Spleen (tissue), 11 donors: Measurements from ENCODE around the gene F11R. TPM values are rescaled to one million over a fixed set of nuclear protein-coding genes. Genes with fewer than 3 reads are reported as not detected.
"Not testable (repeated sequence)": the region's sequence is repeated elsewhere in the genome, so short reads cannot be mapped to it uniquely, and the experiment has no call there.

Experiments used
- DNase-seq: peaks from one replicate; pipeline ENCODE4 v3.0.0-alpha.2; 2020
- H3K27ac ChIP-seq, 8 donors: fragments of 200-600 bp; sonication (generic) in 7 of 8; 1 replicate in 4 of 8; 2 replicates in 4 of 8; pipeline versions ENCODE4 v1.5.0 to v1.8.0; 2016 to 2021; ENCODE audit warnings: inconsistent platforms in 4 of 8, mild to moderate bottlenecking in 4 of 8, moderate library complexity in 1 of 8
- H3K27me3 ChIP-seq, 7 donors: fragments of 200-600 bp; sonication (generic) in 6 of 7; replicated peaks in 1 of 7; 1 replicate in 4 of 7; 2 replicates in 3 of 7; pipeline versions ENCODE4 v1.5.0 to v1.8.0; 2016 to 2021; ENCODE audit warnings: inconsistent platforms in 3 of 7, mild to moderate bottlenecking in 1 of 7
- H3K36me3 ChIP-seq, 6 donors: fragments of 200-600 bp; sonication (generic) in 5 of 6; 1 replicate in 4 of 6; 2 replicates in 2 of 6; pipeline versions ENCODE4 v1.5.0 to v1.8.0; 2016 to 2021; ENCODE audit warnings: inconsistent platforms in 2 of 6
- H3K4me1 ChIP-seq, 6 donors: fragments of 200-600 bp; sonication (generic) in 5 of 6; 1 replicate in 3 of 6; 2 replicates in 3 of 6; pipeline versions ENCODE4 v1.5.0 to v1.8.0; 2016 to 2021; ENCODE audit warnings: inconsistent platforms in 3 of 6
- H3K4me3 ChIP-seq, 8 donors: fragments of 200-600 bp; sonication (generic) in 7 of 8; 1 replicate in 4 of 8; 2 replicates in 4 of 8; pipeline versions ENCODE4 v1.5.0 to v1.8.0; 2016 to 2021; ENCODE audit warnings: inconsistent platforms in 4 of 8, mild to moderate bottlenecking in 4 of 8, moderate library complexity in 2 of 8
- H3K9me3 ChIP-seq, 8 donors: fragments of 200-600 bp; sonication (generic) in 7 of 8; 1 replicate in 4 of 8; 2 replicates in 4 of 8; pipeline versions ENCODE4 v1.5.0 to v1.8.0; 2016 to 2021; ENCODE audit warnings: inconsistent platforms in 4 of 8
- CTCF ChIP-seq, 11 experiments: fragments of 200-600 bp in 7 of 11; fragments of 450-650 bp in 4 of 11; sonication (generic) in 4 of 11; IDR thresholded peaks in 8 of 11; conservative IDR thresholded peaks in 3 of 11; 1 replicate in 7 of 11; 2 replicates in 4 of 11; pipeline versions ENCODE4 v1.4.0 to v1.8.0; 2016 to 2021; ENCODE audit warnings: antibody characterized with exemption in 11 of 11, inconsistent platforms in 4 of 11, mild to moderate bottlenecking in 1 of 11
- POLR2A ChIP-seq, 3 donors: fragments of 450-650 bp; IDR thresholded peaks; one replicate each; pipeline ENCODE4 v1.5.1; 2017; ENCODE audit warnings: antibody characterized with exemption in 3 of 3, mild to moderate bottlenecking in 1 of 3
- POLR2AphosphoS5 ChIP-seq, 3 donors: sonication (generic); formaldehyde crosslinking; IDR thresholded peaks; one replicate each; pipeline ENCODE4 v1.5.1; 2017; ENCODE audit warnings: antibody characterized with exemption in 3 of 3
- WGBS, 5 donors: extraction: QIAGEN DNeasy Blood & Tissue Kit in 3 of 5; methylation state at CpG; one replicate each; pipeline versions ENCODE4 v1.1.5 to v1.1.7; 2013 to 2018; 5-methylcytosine and 5-hydroxymethylcytosine counted together
- intact Hi-C: fragments of 100-400 bp; cut with DNase I; formaldehyde crosslinking; loops from one replicate; pipeline ENCODE4 v1.15.0; 2023; ENCODE audit warnings: low total_unique reads
- polyA plus RNA-seq, 3 donors: library from polyadenylated mRNA; stranded (reverse); fragments of 200-250 nt; gene quantifications; one replicate each; pipeline ENCODE4 v1.2.1, GENCODE V29; 2013
- total RNA-seq, 7 donors: library from RNA; depleted of rRNA in 3 of 7; stranded (reverse); fragments of >200 nt in 3 of 7; fragmentation: NEBNext Ultra II Directional in 4 of 7; extraction: Animal tissue kit (Norgen Biotek cat#: 25700) in 4 of 7; gene quantifications; one replicate each; pipeline versions ENCODE4 v1.1.0 to v1.2.1, GENCODE V29; 2016 to 2021
- donor health status: healthy with polysubstance abuse.
- donor health status: DM: no; HTN: no; CAD: no; lungs with moderate emphysema.
- donor health status: DM: no; HTN: no; CAD: no.
- donor health status: Bipolar disorder and iron deficiency.
- donor health status: healthy.
- donor health status: DM: no; HTN: no; CAD: no.
- donor health status: DM: yes; HTN: yes; CAD: no.

Gene F11R
- total and polyA plus RNA-seq, 10 donors: 6.4 to 77.2 (median 50.8) TPM

DNA sequence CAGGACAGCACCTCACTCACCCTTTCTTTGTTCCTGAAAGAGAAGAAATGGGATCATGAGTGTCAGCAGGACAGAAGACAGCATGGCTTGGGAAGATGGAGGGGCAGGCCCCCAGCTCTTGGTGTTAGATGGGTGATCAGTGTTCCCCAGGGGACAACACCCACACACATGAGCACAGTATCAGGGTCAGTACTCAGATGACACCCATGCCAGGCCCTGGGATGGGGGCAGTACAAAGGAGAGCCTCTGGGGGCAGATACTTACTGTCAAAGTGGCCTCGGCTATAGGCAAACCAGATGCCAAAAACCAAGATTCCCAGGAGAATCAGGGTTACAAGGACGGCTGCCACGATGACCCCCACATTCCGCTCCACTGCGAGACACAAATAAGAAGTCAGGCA lies 21.6 kb downstream of the F11R start:
- Histone ChIP-seq H3K27ac (peak overlapping the region in 2 of 8 donors; percentile 75 to 82), H3K27me3 (no peaks in the 10 kb centered on the region), H3K36me3 (peaks cover 0 to 44% (median 31%) of the 10 kb centered on the region in 6 donors), H3K9me3 (no peaks in the 10 kb centered on the region), H3K4me3 (no peak overlapping the region), H3K4me1 (peaks cover 0 to 45% (median 22%) of the 10 kb centered on the region in 6 donors)
- intact Hi-C loops: loop anchor here (5.0 kb wide), 1 partner anchor 98 kb away; the partner anchor contains the start of gene KLHDC9
- no peak for DNase-seq
- TF ChIP-seq CTCF (IDR thresholded peaks at IDR 0.05 in 8 of 11, conservative IDR thresholded peaks at IDR 0.05 in 3 of 11) (no peak), POLR2A (IDR thresholded peaks at IDR 0.05) (no peak), POLR2AphosphoS5 (IDR thresholded peaks at IDR 0.05) (no peak)
- WGBS, 5 donors: 93 to 96% (median 95%) methylated on average over 5 of the region's 5 CpGs

DNA sequence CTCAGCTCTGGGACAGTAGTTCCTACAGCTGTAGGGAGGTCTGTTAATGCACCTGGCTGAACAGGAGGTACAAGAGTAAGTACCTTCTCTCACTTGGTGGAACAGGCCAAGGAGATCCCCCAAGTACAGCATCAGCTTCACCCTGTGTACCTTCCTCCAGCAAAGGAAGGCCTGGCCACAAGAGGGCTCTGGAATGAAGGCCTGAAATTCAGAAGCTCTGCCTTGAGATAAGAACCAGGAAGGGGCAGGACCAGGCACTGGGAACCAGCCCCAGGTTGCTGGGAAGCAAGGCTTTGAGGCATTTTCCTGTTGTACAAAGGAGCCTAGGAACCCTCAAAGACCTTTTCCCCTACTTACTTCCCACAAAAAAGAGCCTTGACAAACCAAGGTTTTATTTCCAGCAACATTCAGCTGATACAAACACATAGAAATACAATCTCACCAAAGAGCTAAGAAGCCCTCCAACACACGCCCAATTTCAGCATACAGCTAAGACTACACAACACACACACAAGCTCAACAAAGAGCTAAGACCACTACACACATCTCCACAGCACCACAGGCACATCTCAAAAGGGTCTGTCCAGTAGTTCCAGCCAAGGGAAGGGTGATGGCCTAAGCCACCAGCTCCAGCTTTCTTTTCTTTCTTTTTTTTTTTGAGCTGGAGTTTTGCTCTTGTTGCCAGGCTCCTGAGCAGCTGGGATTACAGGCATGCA lies 23.5 kb downstream of the F11R start:
- intact Hi-C loops: loop anchor here (5.0 kb wide), 1 partner anchor 100 kb away; the partner anchor contains the start of gene KLHDC9
- TF ChIP-seq POLR2AphosphoS5 (IDR thresholded peaks at IDR 0.05) (peak in 2 of 3 donors; percentile 51 to 80), POLR2A (IDR thresholded peaks at IDR 0.05) (no peak), CTCF (IDR thresholded peaks at IDR 0.05 in 8 of 11, conservative IDR thresholded peaks at IDR 0.05 in 3 of 11) (peak; percentile 37 to 80 (median 76))
- Histone ChIP-seq H3K4me1 (peaks cover 0 to 51% (median 23%) of the 10 kb centered on the region in 6 donors), H3K9me3 (no peaks in the 10 kb centered on the region), H3K27ac (peak overlapping the region; percentile 27 to 82 (median 73)), H3K36me3 (peaks cover 0 to 44% (median 31%) of the 10 kb centered on the region in 6 donors), H3K27me3 (no peaks in the 10 kb centered on the region), H3K4me3 (no peak overlapping the region)
- peak; percentile 84 for DNase-seq
- 50 to 80% (median 68%) methylated on average over 1 of the region's 1 CpG for WGBS, 5 donors

DNA sequence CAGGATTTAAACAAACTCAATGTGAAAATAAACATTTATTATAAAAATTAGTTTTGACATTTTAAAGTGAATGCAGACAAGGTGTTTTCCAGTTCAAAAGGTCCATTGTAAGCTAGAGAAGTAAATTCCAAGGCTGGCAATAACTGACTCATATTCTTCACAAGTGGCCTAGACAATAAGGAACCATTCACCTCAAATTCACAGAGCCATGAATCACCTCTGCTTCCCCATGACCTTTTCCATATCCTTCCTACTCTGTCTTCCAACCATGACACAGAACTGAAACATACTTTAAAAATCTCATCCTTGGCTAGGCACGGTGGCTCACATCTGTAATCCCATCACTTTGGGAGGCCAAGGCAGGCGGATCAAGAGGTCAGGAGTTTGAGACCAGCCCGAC lies 24.8 kb downstream of the F11R start:
- intact Hi-C loops: loop anchor here (5.0 kb wide), 1 partner anchor 101 kb away; the partner anchor contains the start of gene KLHDC9
- Histone ChIP-seq H3K36me3 (peaks cover 0 to 34% (median 29%) of the 10 kb centered on the region in 6 donors), H3K27ac (peak overlapping the region in 5 of 8 donors; percentile 65 to 82 (median 78)), H3K9me3 (no peaks in the 10 kb centered on the region), H3K4me3 (no peak overlapping the region), H3K4me1 (peaks cover 0 to 39% (median 20%) of the 10 kb centered on the region in 6 donors), H3K27me3 (no peaks in the 10 kb centered on the region)
- WGBS, 5 donors: 78 to 90% (median 85%) methylated on average over 3 of the region's 3 CpGs
- TF ChIP-seq POLR2A (IDR thresholded peaks at IDR 0.05) (no peak), CTCF (IDR thresholded peaks at IDR 0.05 in 8 of 11, conservative IDR thresholded peaks at IDR 0.05 in 3 of 11) (no peak), POLR2AphosphoS5 (IDR thresholded peaks at IDR 0.05) (no peak)
- DNase-seq: no peak

DNA sequence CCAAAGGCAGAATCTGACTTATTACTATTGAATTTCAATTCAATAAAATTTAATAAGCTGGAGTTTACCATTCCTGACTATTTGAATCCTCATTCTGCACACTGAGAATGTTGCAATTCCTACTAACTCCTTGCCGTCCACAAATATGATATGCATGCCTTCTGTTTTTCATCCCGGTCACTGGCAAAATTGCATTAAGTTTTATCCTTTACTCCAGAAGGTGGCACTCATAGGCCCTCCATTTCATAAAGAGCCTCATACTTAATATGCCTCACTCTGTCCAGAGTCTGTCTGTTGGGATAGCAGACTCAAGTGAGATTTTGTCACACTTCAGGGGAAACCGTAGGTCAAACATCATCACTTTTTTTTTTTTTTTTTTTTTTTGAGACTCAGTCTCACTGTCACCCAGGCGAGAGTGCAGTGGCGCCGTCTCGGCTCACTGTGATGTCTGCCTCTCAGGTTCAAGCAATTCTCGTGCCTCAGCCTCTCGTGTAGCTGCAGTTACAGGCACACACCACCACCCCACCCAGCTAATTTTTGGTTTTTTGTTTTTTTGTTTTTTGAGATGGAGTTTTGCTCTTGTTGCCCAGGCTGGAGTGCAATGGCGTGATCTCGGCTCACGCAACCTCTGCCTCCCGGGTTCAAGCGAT lies 27.3 kb downstream of the F11R start:
- H3K27me3 ChIP-seq: no peaks in the 10 kb centered on the region
- WGBS, 5 donors: 78 to 82% (median 81%) methylated on average over 14 of the region's 14 CpGs
- DNase-seq: no peak
- no peak overlapping the region for H3K4me3 ChIP-seq
- H3K4me1 ChIP-seq: peaks cover 0 to 43% (median 25%) of the 10 kb centered on the region in 6 donors
- H3K27ac ChIP-seq: no peak overlapping the region
- intact Hi-C loops: no loop called here
- H3K36me3 ChIP-seq: peaks cover 0 to 9% (median 5%) of the 10 kb centered on the region in 6 donors
- H3K9me3 ChIP-seq: no peaks in the 10 kb centered on the region
- no peak for TF ChIP-seq POLR2A (IDR thresholded peaks at IDR 0.05)
- peak in 7 of 11 experiments; percentile 14 to 47 (median 38) for TF ChIP-seq CTCF (IDR thresholded peaks at IDR 0.05 in 8 of 11, conservative IDR thresholded peaks at IDR 0.05 in 3 of 11)

DNA sequence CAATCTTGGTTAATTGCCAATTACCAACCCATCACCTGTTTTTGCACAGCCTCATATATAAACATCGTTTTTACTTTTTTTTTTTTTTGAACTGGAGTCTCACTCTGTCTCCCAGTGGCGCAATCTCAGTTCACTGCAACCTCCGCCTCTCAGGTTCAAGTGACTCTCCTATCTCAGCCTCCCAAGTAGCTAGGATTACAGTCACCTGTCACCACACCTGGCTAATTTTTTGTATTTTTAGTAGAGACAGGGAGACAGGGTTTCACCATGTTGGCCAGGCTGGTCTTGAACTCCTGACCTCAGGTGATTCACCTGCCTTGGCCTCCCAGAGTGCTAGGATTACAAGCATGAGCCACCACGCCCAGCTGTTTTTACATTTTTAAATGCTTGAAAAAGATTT lies 28.9 kb downstream of the F11R start:
- H3K4me1 ChIP-seq: peaks cover 0 to 28% (median 16%) of the 10 kb centered on the region in 6 donors
- H3K36me3 ChIP-seq, H3K27ac ChIP-seq, DNase-seq, H3K9me3 ChIP-seq, H3K27me3 ChIP-seq, intact Hi-C loops, H3K4me3 ChIP-seq: not testable (repeated sequence)
- WGBS, 5 donors: 86 to 98% (median 90%) methylated on average over 4 of the region's 4 CpGs
